Stomach (tissue), 9 donors: ENCODE results near the gene FAM217B. TPM values are rescaled to one million over a fixed set of nuclear protein-coding genes. Genes with fewer than 3 reads are reported as not detected.

Experiments used
- DNase-seq, 2 donors: peaks; one replicate each; pipeline versions ENCODE4 v3.0.0 to v3.0.0-alpha.2; 2013 to 2019
- H3K27ac ChIP-seq, 5 donors: fragments of 200-600 bp in 4 of 5; sonication (generic) in 4 of 5; one replicate each; pipeline ENCODE4 v1.5.1; 2013 to 2019; ENCODE audit warnings: mild to moderate bottlenecking in 1 of 5, moderate library complexity in 1 of 5
- H3K27me3 ChIP-seq, 3 donors: fragments of 200-600 bp; sonication (generic); one replicate each; pipeline ENCODE4 v1.5.1; 2017 to 2019; ENCODE audit warnings: mixed run types in 1 of 3
- H3K36me3 ChIP-seq, 4 donors: fragments of 200-600 bp; sonication (generic); 1 replicate in 3 of 4; 2 replicates in 1 of 4; pipeline ENCODE4 v1.5.1; 2016 to 2019
- H3K4me1 ChIP-seq, 4 donors: fragments of 200-600 bp; sonication (generic); one replicate each; pipeline ENCODE4 v1.5.1; 2016 to 2019
- H3K4me3 ChIP-seq, 4 donors: fragments of 200-600 bp; sonication (generic) in 3 of 4; one replicate each; pipeline ENCODE4 v1.5.1; 2016 to 2019; ENCODE audit warnings: mild to moderate bottlenecking in 1 of 4
- H3K9me3 ChIP-seq, 4 donors: fragments of 200-600 bp; sonication (generic); one replicate each; pipeline ENCODE4 v1.5.1; 2016 to 2019
- CTCF ChIP-seq, 7 experiments: fragments of 450-650 bp in 4 of 7; fragments of 200-600 bp in 3 of 7; sonication (generic) in 3 of 7; IDR thresholded peaks; one replicate each; pipeline ENCODE4 v1.5.1; 2016 to 2019; ENCODE audit warnings: antibody characterized with exemption in 7 of 7, control low read depth in 2 of 7, mild to moderate bottlenecking in 1 of 7
- EP300 ChIP-seq: sonication (generic); formaldehyde crosslinking; IDR thresholded peaks from one replicate; pipeline ENCODE4 v1.6.1; 2017; ENCODE audit warnings: antibody characterized with exemption
- POLR2A ChIP-seq, 4 donors: fragments of 450-650 bp; IDR thresholded peaks; one replicate each; pipeline ENCODE4 v1.6.1; 2016; ENCODE audit warnings: antibody characterized with exemption in 4 of 4, control low read depth in 2 of 4, mild to moderate bottlenecking in 1 of 4, moderate library complexity in 1 of 4
- POLR2AphosphoS5 ChIP-seq, 3 donors: sonication (generic); formaldehyde crosslinking; IDR thresholded peaks; one replicate each; pipeline ENCODE4 v1.6.1; 2016; ENCODE audit warnings: antibody characterized with exemption in 3 of 3
- WGBS, 5 donors: extraction: QIAGEN DNeasy Blood & Tissue Kit in 3 of 5; methylation state at CpG; one replicate each; pipeline versions ENCODE4 v1.1.5 to v1.1.7; 2013 to 2018; 5-methylcytosine and 5-hydroxymethylcytosine counted together
- intact Hi-C: fragments of 100-400 bp; cut with DNase I; formaldehyde crosslinking; loops from one replicate; pipeline ENCODE4 v1.15.1; 2023; ENCODE audit warnings: low total_unique reads
- polyA plus RNA-seq, 3 donors: library from polyadenylated mRNA; stranded (reverse); fragments of 200-250 nt; gene quantifications; one replicate each; pipeline ENCODE4 v1.2.3, GENCODE V29; 2013
- total RNA-seq, 5 donors: library from RNA; depleted of rRNA; stranded (reverse); fragments of >200 nt; gene quantifications; one replicate each; pipeline versions ENCODE4 v1.1.0 to v1.2.3, GENCODE V29; 2014 to 2016
- donor health status: healthy with polysubstance abuse.
- donor health status: Bipolar disorder and iron deficiency.
- donor health status: healthy.

The FAM217B gene
- total and polyA plus RNA-seq, 8 donors: 1.6 to 17.9 (median 2.9) TPM

GRCh38 chr20:59997896-59998295 is 57.7 kb downstream of the FAM217B start:
- WGBS, 5 donors: 83 to 98% (median 88%) methylated on average over 2 of the region's 2 CpGs
- TF ChIP-seq POLR2A (IDR thresholded peaks at IDR 0.05) (no peak), CTCF (IDR thresholded peaks at IDR 0.05) (no peak), EP300 (no peak), POLR2AphosphoS5 (IDR thresholded peaks at IDR 0.05) (no peak)

More at GRCh38 chr20:59997896-59998295, 57.7 kb downstream of the FAM217B start:
- Histone ChIP-seq H3K4me3 (no peak overlapping the region), H3K4me1 (peaks cover 6 to 24% (median 13%) of the 10 kb centered on the region in 4 donors), H3K27ac (no peak overlapping the region), H3K36me3 (peaks cover 0 to 5% (median 0%) of the 10 kb centered on the region in 4 donors), H3K27me3 (peaks cover 0 to 7% (median 0%) of the 10 kb centered on the region in 3 donors), H3K9me3 (no peaks in the 10 kb centered on the region)
- intact Hi-C loops: no loop called here
- no peak for DNase-seq

Other genes with a start within 250 kb of the FAM217B start
- 10 to 100 TPM in 2 of 5 donors, 1 to 10 TPM in 3; 1.4 to 14.6 (median 9.8) TPM for gene SYCP2, start 6.8 kb upstream of the FAM217B start, total RNA-seq
- 1 to 10 TPM; 1.9 to 4.9 (median 2.3) TPM for gene SYCP2, start 6.8 kb upstream of the FAM217B start, polyA plus RNA-seq
- gene PPP1R3D, start 84 bp upstream of the FAM217B start, total RNA-seq: 1 to 10 TPM in 4 of 5 donors, under 1 TPM in 1; 0.58 to 7.1 (median 5.7) TPM
- 1 to 10 TPM; 2.6 to 3.8 (median 3.7) TPM for gene PPP1R3D, start 84 bp upstream of the FAM217B start, polyA plus RNA-seq
- gene CDH26, start 18.0 kb downstream of the FAM217B start, total RNA-seq: 100 to 1,000 TPM in 1 of 5 donors, 1 to 10 TPM in 3, under 1 TPM in 1; 0.45 to 116 (median 5.8) TPM
- gene CDH26, start 18.0 kb downstream of the FAM217B start, polyA plus RNA-seq: 1 to 10 TPM in 1 of 3 donors, under 1 TPM in 1, not detected in 1; 0.25 to 6.0 TPM